OCI-LY1 (cell line): ENCODE data around the gene GFI1B.

Source experiments
- H2AFZ ChIP-seq: fragments of 200-600 bp; sonication (generic), shearing (Covaris generic); 2 replicates; pipeline ENCODE4 v1.6.0; 2014; ENCODE audit warnings: antibody characterized with exemption, mild to moderate bottlenecking, low read length
- H3F3A ChIP-seq: fragments of 200-600 bp; sonication (generic), shearing (Covaris generic); 2 replicates; pipeline ENCODE4 v1.6.0; 2014; ENCODE audit warnings: mild to moderate bottlenecking, antibody characterized with exemption, low read length, moderate library complexity; ENCODE audit not compliant: insufficient read depth
- H3K27ac ChIP-seq: fragments of 200-600 bp; sonication (generic); 2 replicates; pipeline ENCODE4 v1.5.1; 2014; ENCODE audit warnings: low read length, mixed run types, mild to moderate bottlenecking, low read depth; ENCODE audit not compliant: poor library complexity, severe bottlenecking
- H3K27me3 ChIP-seq: fragments of 200-600 bp; sonication (generic); 2 replicates; pipeline ENCODE4 v1.6.0; 2014; ENCODE audit warnings: antibody characterized with exemption, mild to moderate bottlenecking, low read length, moderate library complexity; ENCODE audit not compliant: insufficient read depth
- H3K36me3 ChIP-seq: fragments of 200-600 bp; sonication (generic); 2 replicates; pipeline ENCODE4 v1.6.1; 2014; ENCODE audit warnings: mild to moderate bottlenecking, antibody characterized with exemption, low read length, moderate library complexity, mixed read lengths; ENCODE audit not compliant: insufficient read depth
- H3K4me1 ChIP-seq: fragments of 200-600 bp; sonication (generic); 2 replicates; pipeline ENCODE4 v1.5.1; 2014; ENCODE audit warnings: mild to moderate bottlenecking, low read length, moderate library complexity; ENCODE audit not compliant: insufficient read depth, severe bottlenecking
- H3K4me2 ChIP-seq: fragments of 200-600 bp; sonication (generic), shearing (Covaris generic); 2 replicates; pipeline ENCODE4 v1.6.1; 2014; ENCODE audit warnings: low read length
- H3K4me3 ChIP-seq: fragments of 200-600 bp; sonication (generic); 2 replicates; pipeline ENCODE4 v1.5.1; 2014; ENCODE audit warnings: low read length, low read depth, mild to moderate bottlenecking, mixed read lengths; ENCODE audit not compliant: poor library complexity, severe bottlenecking
- H3K79me2 ChIP-seq: fragments of 200-600 bp; shearing (Covaris generic); 2 replicates; pipeline ENCODE4 v1.6.1; 2016; ENCODE audit warnings: mixed run types, low read length, mixed read lengths; ENCODE audit not compliant: insufficient read depth
- H3K9ac ChIP-seq: fragments of 200-600 bp; sonication (generic), shearing (Covaris generic); 2 replicates; pipeline ENCODE4 v1.6.1; 2014; ENCODE audit warnings: mild to moderate bottlenecking, low read length, mixed read lengths
- H3K9me2 ChIP-seq: fragments of 200-600 bp; sonication (generic), shearing (Covaris generic); 2 replicates; pipeline ENCODE4 v1.6.1; 2014; ENCODE audit warnings: low read depth, mild to moderate bottlenecking, low read length, mixed read lengths
- H3K9me3 ChIP-seq: fragments of 200-600 bp; shearing (Covaris generic); 2 replicates; pipeline ENCODE4 v1.6.1; 2014; ENCODE audit warnings: low read length, mixed read lengths
- H4K20me1 ChIP-seq: fragments of 200-600 bp; sonication (generic), shearing (Covaris generic); 2 replicates; pipeline ENCODE4 v1.6.0; 2016; ENCODE audit warnings: mild to moderate bottlenecking, low read length; ENCODE audit not compliant: insufficient read depth
- EZH2 ChIP-seq: fragments of 200-600 bp; sonication (generic), shearing (Covaris generic); IDR thresholded peaks from 2 replicates; pipeline ENCODE4 v1.8.0; 2017; ENCODE audit warnings: borderline replicate concordance, mixed run types, mild to moderate bottlenecking, antibody characterized with exemption, low read length, moderate library complexity, mixed read lengths
- TF ChIP-seq, protein P1 (sequence below): fragments of 200-600 bp; sonication (generic), shearing (Covaris generic); IDR thresholded peaks from 2 replicates; pipeline ENCODE4 v1.5.1; 2017; ENCODE audit warnings: mild to moderate bottlenecking, antibody characterized with exemption, low read length, moderate library complexity, mixed read lengths

The GFI1B gene

DNA sequence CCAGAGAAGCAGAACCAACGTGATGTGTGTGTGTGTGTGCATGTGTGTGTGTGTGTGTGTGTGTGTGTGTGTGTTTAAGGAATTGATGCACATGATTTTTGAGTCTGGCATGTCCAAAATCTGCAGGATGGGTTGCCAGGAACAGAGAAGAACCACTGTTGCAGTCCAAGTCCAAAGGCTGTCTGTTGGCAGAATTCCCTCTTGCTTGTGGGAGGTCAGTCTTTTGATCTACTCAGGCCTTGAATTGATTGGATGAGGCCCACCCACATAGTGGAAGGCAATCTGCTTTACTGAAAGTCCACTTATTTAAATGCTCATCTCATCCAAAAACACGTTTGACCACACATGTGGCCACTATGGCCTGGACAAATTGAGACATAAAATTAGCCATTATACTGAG is 22.7 kb upstream of the GFI1B start:
- Histone ChIP-seq H3K79me2 (no peaks in the 10 kb centered on the region), H3K9me2 (no peaks in the 10 kb centered on the region), H3F3A (no peaks in the 10 kb centered on the region), H3K9ac (no peak overlapping the region), H3K4me2 (no peak overlapping the region), H3K27ac (no peak overlapping the region), H3K4me3 (no peak overlapping the region), H2AFZ (no peak overlapping the region), H3K27me3 (peaks cover 15% of the 10 kb centered on the region; the same call in 1 of the 2 replicates), H3K9me3 (peaks cover 7% of the 10 kb centered on the region; the same call in 1 of the 2 replicates), H4K20me1 (no peaks in the 10 kb centered on the region), H3K4me1 (no peaks in the 10 kb centered on the region), H3K36me3 (no peaks in the 10 kb centered on the region; the same call in 1 of the 2 replicates)
- TF ChIP-seq EZH2 = no peak
- TF ChIP-seq, protein P1, sequence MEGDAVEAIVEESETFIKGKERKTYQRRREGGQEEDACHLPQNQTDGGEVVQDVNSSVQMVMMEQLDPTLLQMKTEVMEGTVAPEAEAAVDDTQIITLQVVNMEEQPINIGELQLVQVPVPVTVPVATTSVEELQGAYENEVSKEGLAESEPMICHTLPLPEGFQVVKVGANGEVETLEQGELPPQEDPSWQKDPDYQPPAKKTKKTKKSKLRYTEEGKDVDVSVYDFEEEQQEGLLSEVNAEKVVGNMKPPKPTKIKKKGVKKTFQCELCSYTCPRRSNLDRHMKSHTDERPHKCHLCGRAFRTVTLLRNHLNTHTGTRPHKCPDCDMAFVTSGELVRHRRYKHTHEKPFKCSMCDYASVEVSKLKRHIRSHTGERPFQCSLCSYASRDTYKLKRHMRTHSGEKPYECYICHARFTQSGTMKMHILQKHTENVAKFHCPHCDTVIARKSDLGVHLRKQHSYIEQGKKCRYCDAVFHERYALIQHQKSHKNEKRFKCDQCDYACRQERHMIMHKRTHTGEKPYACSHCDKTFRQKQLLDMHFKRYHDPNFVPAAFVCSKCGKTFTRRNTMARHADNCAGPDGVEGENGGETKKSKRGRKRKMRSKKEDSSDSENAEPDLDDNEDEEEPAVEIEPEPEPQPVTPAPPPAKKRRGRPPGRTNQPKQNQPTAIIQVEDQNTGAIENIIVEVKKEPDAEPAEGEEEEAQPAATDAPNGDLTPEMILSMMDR = no peak

DNA sequence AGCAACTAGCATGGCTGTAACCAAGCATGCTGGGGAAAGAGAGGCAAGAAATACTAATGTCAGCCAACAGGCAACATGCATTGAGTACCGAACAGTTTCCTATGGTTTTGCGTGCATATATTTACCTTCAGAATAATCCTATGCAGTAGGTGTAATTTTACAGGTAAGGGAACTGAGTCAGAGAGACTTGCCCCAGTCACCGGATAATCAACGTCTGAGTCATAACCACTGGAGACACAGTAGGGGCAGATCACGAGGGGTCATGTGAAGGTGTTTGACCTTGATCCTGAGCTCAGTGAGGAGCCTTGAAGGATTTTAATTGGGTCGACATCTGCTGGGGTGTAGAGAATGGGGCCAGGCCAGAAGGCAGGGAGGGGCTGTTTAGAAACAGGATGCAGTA is 20.7 kb upstream of the GFI1B start:
- Histone ChIP-seq H3K4me3 (no peak overlapping the region), H3K9me2 (no peaks in the 10 kb centered on the region), H3K36me3 (no peaks in the 10 kb centered on the region; the same call in 1 of the 2 replicates), H2AFZ (no peak overlapping the region), H3K9ac (no peak overlapping the region), H3K4me2 (no peak overlapping the region), H3K79me2 (no peaks in the 10 kb centered on the region), H3K27ac (no peak overlapping the region), H3F3A (no peaks in the 10 kb centered on the region), H3K9me3 (peaks cover 7% of the 10 kb centered on the region; the same call in 1 of the 2 replicates), H3K4me1 (no peaks in the 10 kb centered on the region), H3K27me3 (peaks cover 15% of the 10 kb centered on the region; the same call in 1 of the 2 replicates), H4K20me1 (no peaks in the 10 kb centered on the region)
- TF ChIP-seq, protein P1 = no peak

DNA sequence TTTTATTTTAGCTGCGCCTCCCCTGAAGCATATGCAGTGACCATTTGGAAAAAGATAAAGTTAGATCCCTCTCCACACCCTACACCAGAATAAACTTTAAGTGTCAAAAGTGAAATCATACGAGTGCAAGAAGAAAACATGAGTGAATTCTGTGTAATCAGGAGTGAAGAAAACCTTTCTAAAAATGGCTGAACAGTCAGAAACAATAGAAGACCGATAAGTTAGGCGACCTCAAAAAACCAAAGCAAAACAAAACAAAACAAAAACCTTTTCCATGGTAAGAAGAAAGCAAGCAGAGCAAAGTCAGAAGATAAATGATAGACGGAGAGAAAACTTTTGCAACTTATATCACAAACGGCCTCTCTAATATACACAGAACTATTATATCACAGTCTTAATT is 17.5 kb upstream of the GFI1B start:
- H3K4me2 ChIP-seq = no peak overlapping the region
- no peaks in the 10 kb centered on the region for H3K79me2 ChIP-seq
- no peaks in the 10 kb centered on the region for H4K20me1 ChIP-seq
- H2AFZ ChIP-seq = no peak overlapping the region
- no peak for TF ChIP-seq EZH2
- TF ChIP-seq, protein P1 = no peak
- no peaks in the 10 kb centered on the region for H3K4me1 ChIP-seq
- no peak overlapping the region for H3K27ac ChIP-seq
- H3K4me3 ChIP-seq = no peak overlapping the region
- H3K9me2 ChIP-seq = no peaks in the 10 kb centered on the region
- no peaks in the 10 kb centered on the region; the same call in 1 of the 2 replicates for H3K36me3 ChIP-seq
- peaks cover 15% of the 10 kb centered on the region; the same call in 1 of the 2 replicates for H3K27me3 ChIP-seq
- H3K9ac ChIP-seq = no peak overlapping the region
- H3K9me3 ChIP-seq = no peaks in the 10 kb centered on the region
- no peaks in the 10 kb centered on the region for H3F3A ChIP-seq
